Posterior vena cava (tissue), 2 donors: ENCODE data around the gene UACA. TPM values are rescaled to one million over a fixed set of nuclear protein-coding genes. Genes with fewer than 3 reads are reported as not detected.
"Not testable (repeated sequence)": the region's sequence is repeated elsewhere in the genome, so short reads cannot be mapped to it uniquely, and the experiment has no call there.

Source experiments
- DNase-seq: peaks from one replicate; pipeline ENCODE4 v3.0.0-alpha.2; 2020; ENCODE audit warnings: low spot score
- intact Hi-C, 2 donors: fragments of 100-400 bp; cut with DNase I; formaldehyde crosslinking; loops; one replicate each; pipeline versions ENCODE4 v1.14.1 to v1.14.2; 2022 to 2023
- total RNA-seq, 2 donors: library from RNA; stranded (reverse); fragmentation: NEBNext Ultra II Directional; extraction: Animal tissue kit (Norgen Biotek cat#: 25700); gene quantifications; one replicate each; pipeline ENCODE4 v1.2.1, GENCODE V29; 2021
- donor health status: DM: yes; HTN: yes; CAD: no.
- donor health status: DM: yes; HTN: yes; CAD: no.

Gene UACA
- total RNA-seq, 2 donors from 2014 or later: 86.6 to 114 TPM

DNA sequence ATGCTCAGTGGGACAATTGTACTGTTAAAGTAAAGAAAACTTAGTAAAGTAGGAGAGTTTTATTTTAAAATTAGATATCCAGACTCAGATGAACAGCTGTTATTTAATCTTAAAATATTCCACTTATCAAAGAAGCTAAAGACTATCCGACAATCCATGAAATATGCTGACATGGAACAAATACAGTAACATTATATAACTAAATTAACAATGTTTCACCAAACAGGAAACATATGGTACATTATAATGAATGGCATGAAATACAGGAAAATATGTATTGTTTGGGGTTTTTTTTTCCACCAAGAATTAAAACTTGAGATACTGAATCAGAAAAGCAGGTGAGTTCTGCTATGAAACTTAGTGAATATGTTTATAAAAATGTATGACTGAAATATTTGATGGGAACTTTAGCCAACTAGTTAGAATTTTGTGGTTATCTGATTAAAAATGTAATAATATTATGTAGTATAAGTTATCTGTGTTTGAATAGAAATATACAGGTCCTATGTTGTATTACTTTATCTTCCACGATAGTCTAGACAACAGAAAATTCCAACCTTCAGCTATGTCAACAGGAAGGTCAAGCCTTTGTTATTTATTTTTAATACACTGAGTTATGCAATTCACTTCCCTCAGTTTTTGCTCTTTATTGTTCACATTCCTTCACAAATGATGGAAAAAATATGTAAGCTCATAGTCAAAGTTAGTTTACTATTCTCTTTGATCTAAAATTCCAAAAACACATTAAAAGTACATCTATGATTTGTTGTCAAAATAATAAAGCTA lies 72.7 kb downstream of the UACA start:
- no peak for DNase-seq
- intact Hi-C loops: no loop called here

- DNase-seq: no peak
- intact Hi-C loops: no loop called here
Observed at GRCh38 chr15:70690021-70690420, 73.3 kb downstream of the UACA start.

DNA sequence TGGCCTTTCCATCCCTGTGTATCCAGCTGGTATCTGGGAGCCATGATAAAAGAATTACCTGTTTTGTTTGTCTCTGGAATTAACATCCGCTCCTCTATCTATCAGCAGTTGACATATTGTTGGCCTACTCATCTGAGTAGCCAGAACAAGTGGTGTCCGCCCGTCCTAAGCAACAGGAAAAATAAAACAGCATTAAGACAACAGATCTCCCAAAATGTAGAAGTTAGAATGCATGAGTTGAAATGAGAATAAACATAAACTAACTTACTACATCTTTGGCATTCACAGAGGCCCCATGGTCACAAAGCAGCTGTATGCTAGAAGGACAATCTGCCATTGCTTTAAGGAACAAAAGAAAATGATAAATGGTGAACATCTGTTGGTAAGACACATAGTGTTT lies 75.9 kb downstream of the UACA start:
- intact Hi-C loops: loop anchor here in 1 of 2 donors (10.0 kb wide), 1 partner anchor 127 kb away; no protein-coding TSS in a partner anchor
- DNase-seq: no peak

DNA sequence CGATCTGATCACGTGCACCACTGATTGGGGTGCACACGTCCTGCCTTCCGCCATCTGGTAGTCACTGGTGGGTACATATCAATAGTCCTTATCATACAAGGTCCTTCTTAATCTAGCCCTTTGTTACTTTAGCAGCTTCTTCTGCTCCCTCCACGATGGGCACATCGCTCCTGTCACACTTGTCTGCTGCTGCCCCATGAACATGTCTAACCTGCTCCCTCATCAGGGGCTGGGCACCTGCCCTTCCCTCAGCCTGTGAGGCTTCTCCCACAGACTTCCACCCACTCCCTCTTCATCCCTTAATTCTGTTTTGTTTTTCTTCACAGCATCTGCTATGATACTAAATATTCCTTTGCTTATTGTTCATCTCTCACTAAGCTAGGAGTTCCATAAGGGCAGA lies 82.5 kb downstream of the UACA start:
- intact Hi-C loops: loop anchor here (5.0 to 10.0 kb wide), 2 partner anchors 126 to 134 kb away; no protein-coding TSS in a partner anchor
- no peak for DNase-seq

DNA sequence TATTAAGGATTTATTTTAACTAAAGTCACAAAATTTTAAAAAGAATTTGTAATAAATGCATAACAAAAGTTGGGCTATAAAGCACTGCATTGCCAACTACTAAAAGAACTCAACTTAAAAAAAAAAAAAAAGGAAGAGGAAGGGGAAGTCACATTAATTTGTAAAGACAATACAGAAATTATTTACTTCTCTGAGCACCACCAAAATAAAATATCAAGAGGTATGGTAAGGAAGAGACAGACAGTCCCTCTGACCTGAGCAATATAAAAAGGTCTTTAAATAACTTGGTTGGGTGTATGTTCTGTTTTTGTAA lies 83.5 kb downstream of the UACA start:
- no peak for DNase-seq
- intact Hi-C loops: loop anchor here (5.0 to 10.0 kb wide), 3 partner anchors 45 to 135 kb away; no protein-coding TSS in a partner anchor

GRCh38 chr15:70672081-70672480 lies 91.3 kb downstream of the UACA start:
- intact Hi-C loops: loop anchor here in 1 of 2 donors (10.0 kb wide), 1 partner anchor 53 kb away; no protein-coding TSS in a partner anchor
- no peak for DNase-seq

DNA sequence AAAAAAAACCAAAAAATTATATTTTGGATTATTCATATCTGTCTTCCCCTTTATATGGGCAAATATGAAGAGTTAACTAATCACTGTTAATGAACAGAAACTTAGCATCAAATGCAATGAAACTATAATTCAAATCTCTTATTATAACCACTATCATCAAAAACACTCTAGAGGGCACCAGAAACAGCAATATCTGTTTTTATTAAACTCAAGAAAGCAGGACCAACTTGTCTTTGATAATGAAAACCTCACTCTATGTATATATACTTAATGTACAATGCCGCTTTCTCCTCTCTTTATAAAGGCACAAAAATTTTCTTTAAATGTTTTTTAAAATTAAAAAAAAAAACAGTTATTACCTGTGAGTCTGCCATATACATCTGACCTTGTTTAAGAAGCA lies 92.7 kb downstream of the UACA start:
- intact Hi-C loops: loop anchor here in 1 of 2 donors (10.0 kb wide), 1 partner anchor 54 kb away; no protein-coding TSS in a partner anchor
- no peak for DNase-seq

DNA sequence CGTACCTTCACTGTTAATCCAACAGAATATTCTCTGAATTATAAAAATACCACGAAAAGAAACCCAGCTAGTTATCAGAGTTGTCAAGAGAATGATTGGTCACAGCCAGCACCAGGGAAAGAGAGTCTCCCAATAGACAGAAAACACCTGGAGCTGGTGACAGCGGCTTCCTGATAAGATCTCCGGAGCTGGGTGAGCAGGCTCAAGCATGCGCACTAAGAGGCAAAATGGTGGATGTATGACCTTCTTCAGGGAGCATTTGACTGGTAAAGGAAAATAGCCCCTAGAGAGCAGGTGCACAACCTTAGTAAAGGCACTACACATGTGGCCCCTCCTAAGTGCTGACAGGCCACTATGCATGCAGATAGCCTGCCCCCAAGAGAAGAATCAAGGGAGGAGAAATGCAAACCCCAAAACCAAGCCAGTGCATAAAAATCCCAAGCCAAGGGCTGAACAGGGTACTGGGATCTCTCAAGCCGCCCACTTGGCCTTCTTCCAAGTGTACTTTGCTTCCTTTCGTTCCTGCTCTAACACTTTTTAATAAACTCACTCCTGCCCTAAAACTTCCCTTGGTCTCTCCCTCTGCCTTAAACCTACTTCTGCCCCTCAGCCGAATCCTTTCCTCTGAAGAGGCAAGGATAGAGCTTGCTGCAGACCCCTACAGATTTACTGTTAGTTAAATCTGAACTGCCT lies 93.2 kb downstream of the UACA start:
- intact Hi-C loops: loop anchor here in 1 of 2 donors (10.0 kb wide), 1 partner anchor 55 kb away; no protein-coding TSS in a partner anchor
- no peak for DNase-seq

- intact Hi-C loops: no loop called here
- DNase-seq: no peak
Observed at GRCh38 chr15:70669006-70669602, 94.3 kb downstream of the UACA start.

DNA sequence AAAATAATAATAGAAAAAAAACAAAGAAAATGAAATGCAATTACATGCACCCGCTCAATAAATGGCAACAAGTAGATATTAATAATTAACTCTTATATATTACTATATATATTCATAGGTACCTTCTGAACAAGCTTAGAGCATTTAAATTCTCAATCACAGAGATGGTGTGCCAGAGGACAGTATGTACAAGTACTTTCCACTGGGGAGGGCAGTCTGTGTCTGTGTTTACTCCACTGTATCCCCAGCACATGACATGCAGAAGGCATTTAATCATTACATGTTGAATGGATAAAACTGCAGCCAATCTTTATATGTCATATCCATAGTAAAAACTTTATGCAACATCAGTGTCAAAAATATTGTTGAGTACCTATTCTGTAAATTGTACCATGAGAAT lies 97.8 kb downstream of the UACA start:
- intact Hi-C loops: no loop called here
- DNase-seq: no peak

DNA sequence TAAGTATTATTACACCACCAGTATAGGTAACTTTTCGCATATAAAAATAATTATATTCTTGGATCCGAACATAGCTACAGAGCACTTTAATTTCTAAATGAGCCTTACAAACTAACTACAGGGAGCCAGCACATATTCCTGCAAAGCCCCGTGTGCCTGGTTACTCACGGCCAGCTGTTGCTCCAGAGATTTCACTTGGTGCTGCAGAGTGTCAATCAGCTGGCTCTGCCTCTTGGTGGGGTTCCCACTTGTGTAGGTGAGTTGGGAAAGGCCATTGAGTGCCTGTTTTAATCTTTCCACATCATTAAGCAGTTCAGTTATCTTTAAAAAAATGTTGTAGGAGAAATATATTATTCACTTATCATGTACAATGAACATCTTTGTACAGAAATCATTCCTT lies 98.9 kb downstream of the UACA start:
- intact Hi-C loops: no loop called here
- no peak for DNase-seq

- intact Hi-C loops, DNase-seq: not testable (repeated sequence)
Observed at GRCh38 chr15:70663069-70663468, 100.3 kb downstream of the UACA start.

GRCh38 chr15:70659662-70660061 lies 103.7 kb downstream of the UACA start:
- intact Hi-C loops: no loop called here
- no peak for DNase-seq

- DNase-seq: no peak
- intact Hi-C loops: no loop called here
Observed at GRCh38 chr15:70658641-70659040, 104.7 kb downstream of the UACA start.

GRCh38 chr15:70653426-70653825 lies 109.9 kb downstream of the UACA start:
- intact Hi-C loops: no loop called here
- DNase-seq: no peak

- intact Hi-C loops: no loop called here
- no peak for DNase-seq
Observed at GRCh38 chr15:70652341-70652740, 111.0 kb downstream of the UACA start.

DNA sequence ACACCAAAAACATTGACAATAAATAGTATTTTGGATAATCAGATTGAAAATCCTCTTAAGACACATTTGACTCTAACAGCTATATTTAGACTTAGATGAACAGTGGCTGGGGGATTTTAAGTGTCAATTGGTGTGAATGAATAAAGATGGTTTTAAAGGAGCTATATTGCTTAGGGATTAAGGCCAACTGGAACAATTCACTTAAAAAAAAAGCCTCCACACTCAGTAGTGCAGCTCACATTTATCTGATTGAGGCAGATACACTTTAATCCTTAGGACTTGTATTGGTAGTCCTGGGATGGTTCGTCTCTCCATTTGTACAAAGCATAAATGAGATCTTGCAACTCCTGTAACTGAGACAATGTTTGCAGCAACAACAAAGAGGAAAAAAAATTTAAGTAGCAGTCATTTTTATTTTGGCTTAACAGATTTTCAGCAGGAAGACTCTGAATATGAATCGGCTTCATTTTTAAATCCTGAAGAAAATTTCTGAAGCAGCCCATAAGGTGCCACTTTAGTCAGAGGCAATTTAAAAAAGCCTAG lies 112.0 kb downstream of the UACA start:
- intact Hi-C loops: no loop called here
- DNase-seq: no peak

- no peak for DNase-seq
- intact Hi-C loops: no loop called here
Observed at GRCh38 chr15:70650567-70651302, 112.6 kb downstream of the UACA start.

GRCh38 chr15:70647396-70647795 lies 116.0 kb downstream of the UACA start:
- intact Hi-C loops: no loop called here

More at GRCh38 chr15:70647396-70647795, 116.0 kb downstream of the UACA start:
- no peak for DNase-seq
